ENCODE measurements around the gene TMEM143. TPM values are rescaled to one million over a fixed set of nuclear protein-coding genes. Genes with fewer than 3 reads are reported as not detected.

The TMEM143 gene
- total and polyA plus RNA-seq, 10 of the 15 experiments (the other 5 are each of a cell fraction or from before 2014, with no cell fraction given) = 1.5 to 19.5 (median 10.1) TPM

DNA sequence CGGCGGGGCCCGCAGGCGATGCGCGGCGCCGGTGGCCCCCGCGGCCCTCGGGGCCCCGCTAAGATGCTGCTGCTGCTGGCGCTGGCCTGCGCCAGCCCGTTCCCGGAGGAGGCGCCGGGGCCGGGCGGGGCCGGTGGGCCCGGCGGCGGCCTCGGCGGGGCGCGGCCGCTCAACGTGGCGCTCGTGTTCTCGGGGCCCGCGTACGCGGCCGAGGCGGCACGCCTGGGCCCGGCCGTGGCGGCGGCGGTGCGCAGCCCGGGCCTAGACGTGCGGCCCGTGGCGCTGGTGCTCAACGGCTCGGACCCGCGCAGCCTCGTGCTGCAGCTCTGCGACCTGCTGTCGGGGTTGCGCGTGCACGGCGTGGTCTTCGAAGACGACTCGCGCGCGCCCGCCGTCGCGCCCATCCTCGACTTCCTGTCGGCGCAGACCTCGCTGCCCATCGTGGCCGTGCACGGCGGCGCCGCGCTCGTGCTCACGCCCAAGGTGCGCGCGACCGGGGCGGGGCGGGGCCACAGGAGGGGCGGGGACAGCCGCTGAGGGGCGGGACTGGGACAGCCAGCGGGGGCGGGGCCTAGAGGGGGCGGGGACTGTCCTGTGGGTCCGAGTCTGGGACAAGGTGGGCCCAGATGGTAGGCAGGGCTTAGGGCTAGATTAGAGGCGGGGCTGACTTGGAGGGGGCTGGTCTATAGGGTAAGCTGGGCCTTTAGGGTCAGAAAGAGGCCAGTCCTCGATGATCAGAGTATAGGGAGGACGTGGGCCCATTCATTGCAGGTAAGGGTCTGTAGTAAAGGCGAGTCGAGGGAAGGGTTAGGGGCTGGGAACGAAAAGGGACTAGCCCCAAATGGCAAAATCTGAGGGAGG is 34.9 kb upstream of the TMEM143 start:
- ATAC-seq (peak; percentile 68), DNase-seq (ENCODE audit: low read depth, low spot score) (no peak), FAIRE-seq (no peak)
- Histone ChIP-seq H3K4me2 (ENCODE audit: control insufficient read depth, insufficient read depth) (peak overlapping the region; percentile 95), H3K9me3 (replicated peaks; ENCODE audit: control insufficient read depth, insufficient read depth, low read length) (no peaks in the 10 kb centered on the region), H3K36me3 (ENCODE audit: control insufficient read depth in 2 of 2, insufficient read depth in 2 of 2, low read length in 1 of 2) (no peaks in the 10 kb centered on the region), H3K4me1 (ENCODE audit: control insufficient read depth, insufficient read depth, low read length) (peaks cover 10% of the 10 kb centered on the region), H2AFZ (ENCODE audit: control insufficient read depth, low read depth, low read length) (peak overlapping the region; percentile 81), H3K79me2 (ENCODE audit: control insufficient read depth, insufficient read depth, low read length) (no peaks in the 10 kb centered on the region), H4K20me1 (ENCODE audit: control insufficient read depth, insufficient read depth) (no peaks in the 10 kb centered on the region), H3K27ac (ENCODE audit: control insufficient read depth, insufficient read depth) (peak overlapping the region; percentile 11; the same call in 1 of the 2 replicates), H3K4me3 (peak overlapping the region; percentile 74), H3K9ac (ENCODE audit: control insufficient read depth, insufficient read depth, low read length) (peak overlapping the region; percentile 64), H3K27me3 (replicated peaks in 1 of 2; ENCODE audit: control insufficient read depth in 2 of 2, insufficient read depth in 2 of 2, low read length in 1 of 2) (peaks cover 9 to 11% of the 10 kb centered on the region in 2 experiments)
- 16% methylated on average over 33 of the region's 104 CpGs for WGBS (ENCODE audit: insufficient coverage, insufficient replicate concordance, low lambda C conversion rate, missing lambda C conversion rate)
- BruUV-seq (replicated peaks) = no TSS peak
- in situ Hi-C loops (cut with MboI) (no loop called here), intact Hi-C loops (cut with micrococcal nuclease; ENCODE audit: unreplicated experiment) (no loop called here)
- RAD21 ChIA-PET (ENCODE audit: unreplicated experiment) = no interaction called here
- CTCF ChIA-PET = no interaction called here
- POLR2A ChIA-PET = no interaction called here
- SMC1A ChIA-PET (ENCODE audit: uncharacterized antibody, unreplicated experiment) = no interaction called here
- TF ChIP-seq PAX5 (IDR thresholded peaks at IDR 0.05; ENCODE audit: borderline replicate concordance, low read depth, low read length) = peak; percentile 22; the same call in 1 of the 2 replicates
- TF ChIP-seq YBX1 (IDR thresholded peaks at IDR 0.05) = no peak
- TF ChIP-seq, protein P1, sequence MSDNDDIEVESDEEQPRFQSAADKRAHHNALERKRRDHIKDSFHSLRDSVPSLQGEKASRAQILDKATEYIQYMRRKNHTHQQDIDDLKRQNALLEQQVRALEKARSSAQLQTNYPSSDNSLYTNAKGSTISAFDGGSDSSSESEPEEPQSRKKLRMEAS (IDR thresholded peaks at IDR 0.05; ENCODE audit: low read depth, low read length) = peak; percentile 48; the same call in 1 of the 2 replicates
- 0 out of 2 replicates have a peak, but pooled peaks have one; percentile 27 for TF ChIP-seq SMARCA5 (IDR thresholded peaks at IDR 0.05)
- TF ChIP-seq GATAD2B (conservative IDR thresholded peaks at IDR 0.05; ENCODE audit: low read depth) = 0 out of 2 replicates have a peak, but pooled peaks have one; percentile 34
- peak; percentile 45 for TF ChIP-seq BACH1 (IDR thresholded peaks at IDR 0.05; ENCODE audit: borderline replicate concordance)
- peak; percentile 71; the same call in 1 of the 2 replicates for TF ChIP-seq POLR2AphosphoS5 (IDR thresholded peaks at IDR 0.05; ENCODE audit: low read length)
- TF ChIP-seq LARP7 (IDR thresholded peaks at IDR 0.05) = peak; percentile 46; the same call in 1 of the 2 replicates
- peak in 1 of 2 experiments; percentile 71; a peak in 1 of 4 replicates for TF ChIP-seq BHLHE40 (IDR thresholded peaks at IDR 0.05; ENCODE audit: borderline replicate concordance in 1 of 2, low read depth in 2 of 2, low read length in 1 of 2)
- no peak for TF ChIP-seq ESRRA (IDR thresholded peaks at IDR 0.05; ENCODE audit: low read length)
- no peak for TF ChIP-seq ZNF384 (IDR thresholded peaks at IDR 0.05; ENCODE audit: borderline replicate concordance, low read depth, low read length)
- TF ChIP-seq DPF2 (IDR thresholded peaks at IDR 0.05) = peak; percentile 44; the same call in 1 of the 2 replicates
- TF ChIP-seq, protein P2, sequence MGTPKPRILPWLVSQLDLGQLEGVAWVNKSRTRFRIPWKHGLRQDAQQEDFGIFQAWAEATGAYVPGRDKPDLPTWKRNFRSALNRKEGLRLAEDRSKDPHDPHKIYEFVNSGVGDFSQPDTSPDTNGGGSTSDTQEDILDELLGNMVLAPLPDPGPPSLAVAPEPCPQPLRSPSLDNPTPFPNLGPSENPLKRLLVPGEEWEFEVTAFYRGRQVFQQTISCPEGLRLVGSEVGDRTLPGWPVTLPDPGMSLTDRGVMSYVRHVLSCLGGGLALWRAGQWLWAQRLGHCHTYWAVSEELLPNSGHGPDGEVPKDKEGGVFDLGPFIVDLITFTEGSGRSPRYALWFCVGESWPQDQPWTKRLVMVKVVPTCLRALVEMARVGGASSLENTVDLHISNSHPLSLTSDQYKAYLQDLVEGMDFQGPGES (IDR thresholded peaks at IDR 0.05) = no peak
- no peak for TF ChIP-seq ZBED1 (IDR thresholded peaks at IDR 0.05; ENCODE audit: borderline replicate concordance)
- peak; percentile 89 for TF ChIP-seq POLR2A (IDR thresholded peaks at IDR 0.05; ENCODE audit: low read depth, low read length)
- TF ChIP-seq, protein P3, sequence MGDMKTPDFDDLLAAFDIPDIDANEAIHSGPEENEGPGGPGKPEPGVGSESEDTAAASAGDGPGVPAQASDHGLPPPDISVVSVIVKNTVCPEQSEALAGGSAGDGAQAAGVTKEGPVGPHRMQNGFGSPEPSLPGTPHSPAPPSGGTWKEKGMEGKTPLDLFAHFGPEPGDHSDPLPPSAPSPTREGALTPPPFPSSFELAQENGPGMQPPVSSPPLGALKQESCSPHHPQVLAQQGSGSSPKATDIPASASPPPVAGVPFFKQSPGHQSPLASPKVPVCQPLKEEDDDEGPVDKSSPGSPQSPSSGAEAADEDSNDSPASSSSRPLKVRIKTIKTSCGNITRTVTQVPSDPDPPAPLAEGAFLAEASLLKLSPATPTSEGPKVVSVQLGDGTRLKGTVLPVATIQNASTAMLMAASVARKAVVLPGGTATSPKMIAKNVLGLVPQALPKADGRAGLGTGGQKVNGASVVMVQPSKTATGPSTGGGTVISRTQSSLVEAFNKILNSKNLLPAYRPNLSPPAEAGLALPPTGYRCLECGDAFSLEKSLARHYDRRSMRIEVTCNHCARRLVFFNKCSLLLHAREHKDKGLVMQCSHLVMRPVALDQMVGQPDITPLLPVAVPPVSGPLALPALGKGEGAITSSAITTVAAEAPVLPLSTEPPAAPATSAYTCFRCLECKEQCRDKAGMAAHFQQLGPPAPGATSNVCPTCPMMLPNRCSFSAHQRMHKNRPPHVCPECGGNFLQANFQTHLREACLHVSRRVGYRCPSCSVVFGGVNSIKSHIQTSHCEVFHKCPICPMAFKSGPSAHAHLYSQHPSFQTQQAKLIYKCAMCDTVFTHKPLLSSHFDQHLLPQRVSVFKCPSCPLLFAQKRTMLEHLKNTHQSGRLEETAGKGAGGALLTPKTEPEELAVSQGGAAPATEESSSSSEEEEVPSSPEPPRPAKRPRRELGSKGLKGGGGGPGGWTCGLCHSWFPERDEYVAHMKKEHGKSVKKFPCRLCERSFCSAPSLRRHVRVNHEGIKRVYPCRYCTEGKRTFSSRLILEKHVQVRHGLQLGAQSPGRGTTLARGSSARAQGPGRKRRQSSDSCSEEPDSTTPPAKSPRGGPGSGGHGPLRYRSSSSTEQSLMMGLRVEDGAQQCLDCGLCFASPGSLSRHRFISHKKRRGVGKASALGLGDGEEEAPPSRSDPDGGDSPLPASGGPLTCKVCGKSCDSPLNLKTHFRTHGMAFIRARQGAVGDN (IDR thresholded peaks at IDR 0.05) = peak; percentile 82; the same call in 1 of the 2 replicates
- TF ChIP-seq, protein P4, sequence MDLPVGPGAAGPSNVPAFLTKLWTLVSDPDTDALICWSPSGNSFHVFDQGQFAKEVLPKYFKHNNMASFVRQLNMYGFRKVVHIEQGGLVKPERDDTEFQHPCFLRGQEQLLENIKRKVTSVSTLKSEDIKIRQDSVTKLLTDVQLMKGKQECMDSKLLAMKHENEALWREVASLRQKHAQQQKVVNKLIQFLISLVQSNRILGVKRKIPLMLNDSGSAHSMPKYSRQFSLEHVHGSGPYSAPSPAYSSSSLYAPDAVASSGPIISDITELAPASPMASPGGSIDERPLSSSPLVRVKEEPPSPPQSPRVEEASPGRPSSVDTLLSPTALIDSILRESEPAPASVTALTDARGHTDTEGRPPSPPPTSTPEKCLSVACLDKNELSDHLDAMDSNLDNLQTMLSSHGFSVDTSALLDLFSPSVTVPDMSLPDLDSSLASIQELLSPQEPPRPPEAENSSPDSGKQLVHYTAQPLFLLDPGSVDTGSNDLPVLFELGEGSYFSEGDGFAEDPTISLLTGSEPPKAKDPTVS (IDR thresholded peaks at IDR 0.05; ENCODE audit: low read depth, low read length) = no peak
- no peak for TF ChIP-seq SMAD1 (IDR thresholded peaks at IDR 0.05; ENCODE audit: low read depth, partially characterized antibody)

All from GM12878 (cell line).